ENCODE data around the gene RNF4. TPM values are rescaled to one million over a fixed set of nuclear protein-coding genes. Genes with fewer than 3 reads are reported as not detected.

Gene RNF4
- polyA plus RNA-seq, 3 donors, result 28.8 to 41.3 (median 37.0) TPM

DNA sequence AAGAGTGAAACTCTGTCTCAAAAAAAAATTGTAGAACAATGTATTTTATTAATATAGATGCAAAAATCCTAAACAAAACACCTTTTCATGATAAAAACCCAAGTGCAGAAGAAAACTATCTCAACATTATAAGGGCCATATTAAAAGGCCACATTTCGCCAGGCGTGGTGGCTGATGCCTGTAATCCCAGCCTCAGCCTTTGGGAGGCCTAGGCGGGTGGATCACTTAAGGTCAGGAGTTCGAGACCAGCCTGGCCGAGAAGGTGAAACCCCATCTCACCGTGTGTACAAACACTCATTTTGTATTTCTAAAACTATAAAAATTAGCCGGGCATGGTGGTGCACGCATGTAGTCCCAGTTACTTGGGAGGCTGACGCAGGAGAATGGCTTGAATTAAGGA is 57.7 kb downstream of the RNF4 start:
- Mint-ChIP-seq H3K4me1 (no peaks in the 10 kb centered on the region), H3K27me3 (ENCODE audit: low read depth in 3 of 3) (peaks cover 0 to 6% (median 2%) of the 10 kb centered on the region in 3 donors), H3K36me3 (no peaks in the 10 kb centered on the region), H3K4me3 (no peak overlapping the region), H3K9me3 (peaks cover 0 to 6% (median 0%) of the 10 kb centered on the region in 7 donors), H3K27ac (no peak overlapping the region)
- no peak overlapping the region for H3K4me3 ChIP-seq (replicated peaks in 1 of 3; ENCODE audit: low read depth in 2 of 3, low read length in 3 of 3)
- intact Hi-C loops (cut with micrococcal nuclease), result no loop called here
- H3K9me3 ChIP-seq (replicated peaks in 1 of 2; ENCODE audit: control insufficient read depth in 1 of 2, insufficient read depth in 1 of 2, low read length in 2 of 2), result no peaks in the 10 kb centered on the region
- no peak overlapping the region for H3K27ac ChIP-seq (ENCODE audit: low read depth in 1 of 2, low read length in 2 of 2)
- H3K4me2 ChIP-seq (replicated peaks; ENCODE audit: extremely low read depth, low read length, poor library complexity, severe bottlenecking), result no peak overlapping the region
- no peaks in the 10 kb centered on the region for H3K4me1 ChIP-seq (ENCODE audit: control insufficient read depth in 1 of 2, insufficient read depth in 2 of 2, low read length in 2 of 2)
- WGBS (ENCODE audit: insufficient coverage), result 96% methylated on average over 5 of the region's 9 CpGs
- H2AFZ ChIP-seq (ENCODE audit: insufficient read depth, low read depth, low read length, poor library complexity, severe bottlenecking), result no peak overlapping the region
- DNase-seq, result no peak
- no peak overlapping the region for H3K9ac ChIP-seq (ENCODE audit: insufficient read depth, low read length, poor library complexity, severe bottlenecking)
- no peaks in the 10 kb centered on the region for H3K36me3 ChIP-seq (replicated peaks in 1 of 2; ENCODE audit: control insufficient read depth in 1 of 2, insufficient read depth in 2 of 2, low read length in 2 of 2)
- TF ChIP-seq, protein P1, sequence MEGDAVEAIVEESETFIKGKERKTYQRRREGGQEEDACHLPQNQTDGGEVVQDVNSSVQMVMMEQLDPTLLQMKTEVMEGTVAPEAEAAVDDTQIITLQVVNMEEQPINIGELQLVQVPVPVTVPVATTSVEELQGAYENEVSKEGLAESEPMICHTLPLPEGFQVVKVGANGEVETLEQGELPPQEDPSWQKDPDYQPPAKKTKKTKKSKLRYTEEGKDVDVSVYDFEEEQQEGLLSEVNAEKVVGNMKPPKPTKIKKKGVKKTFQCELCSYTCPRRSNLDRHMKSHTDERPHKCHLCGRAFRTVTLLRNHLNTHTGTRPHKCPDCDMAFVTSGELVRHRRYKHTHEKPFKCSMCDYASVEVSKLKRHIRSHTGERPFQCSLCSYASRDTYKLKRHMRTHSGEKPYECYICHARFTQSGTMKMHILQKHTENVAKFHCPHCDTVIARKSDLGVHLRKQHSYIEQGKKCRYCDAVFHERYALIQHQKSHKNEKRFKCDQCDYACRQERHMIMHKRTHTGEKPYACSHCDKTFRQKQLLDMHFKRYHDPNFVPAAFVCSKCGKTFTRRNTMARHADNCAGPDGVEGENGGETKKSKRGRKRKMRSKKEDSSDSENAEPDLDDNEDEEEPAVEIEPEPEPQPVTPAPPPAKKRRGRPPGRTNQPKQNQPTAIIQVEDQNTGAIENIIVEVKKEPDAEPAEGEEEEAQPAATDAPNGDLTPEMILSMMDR (IDR thresholded peaks at IDR 0.05), result no peak
- no peaks in the 10 kb centered on the region for H3K27me3 ChIP-seq (ENCODE audit: control insufficient read depth in 2 of 2, insufficient read depth in 2 of 2, low read length in 2 of 2)
- H3K79me2 ChIP-seq (ENCODE audit: insufficient read depth, low read length), result no peaks in the 10 kb centered on the region
- no peaks in the 10 kb centered on the region for H4K20me1 ChIP-seq (ENCODE audit: insufficient read depth, low read length)

DNA sequence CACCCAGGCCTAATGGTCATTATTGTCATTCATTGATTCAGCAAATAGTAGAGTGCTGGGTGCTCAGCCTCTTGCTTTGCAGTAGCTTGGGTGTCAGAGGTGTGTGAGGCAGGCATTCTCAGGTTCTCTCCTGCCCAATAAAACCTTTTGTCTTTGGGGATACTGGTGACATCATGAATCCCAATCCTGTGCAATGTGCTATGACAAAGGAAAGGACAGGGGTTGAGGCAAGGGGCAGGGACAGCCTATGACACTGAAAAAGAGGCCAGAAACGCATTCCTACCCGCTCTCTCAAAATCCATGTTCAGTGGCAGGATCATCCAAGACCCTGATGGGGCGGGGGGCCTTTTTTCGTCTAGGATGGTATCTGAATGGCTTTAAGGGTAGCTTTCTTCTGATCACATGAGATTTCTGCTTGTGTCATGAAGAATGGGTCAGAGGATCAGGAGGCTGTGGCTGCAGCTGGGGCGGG is 66.0 kb downstream of the RNF4 start:
- peaks cover 28% of the 10 kb centered on the region for H4K20me1 ChIP-seq (ENCODE audit: insufficient read depth, low read length)
- intact Hi-C loops (cut with micrococcal nuclease), result loop anchor here (5.0 kb wide), 4 partner anchors 48 to 427 kb away; partner anchors contain the start of genes HAUS3 (in 2 of the 2), POLN (in 2 of the 2), CFAP99 (in 1 of the 2) and GRK4 (in 1 of the 2)
- H3K27ac ChIP-seq (ENCODE audit: low read depth in 1 of 2, low read length in 2 of 2), result peak overlapping the region; percentile 89 to 98
- Mint-ChIP-seq H3K9me3 (no peaks in the 10 kb centered on the region), H3K4me1 (peaks cover 23% of the 10 kb centered on the region), H3K27me3 (ENCODE audit: low read depth in 3 of 3) (peaks cover 1 to 2% (median 1%) of the 10 kb centered on the region in 3 donors), H3K27ac (peak overlapping the region; percentile 90 to 98 (median 96)), H3K4me3 (peak overlapping the region; percentile 90 to 95), H3K36me3 (peaks cover 2 to 4% of the 10 kb centered on the region in 2 donors)
- peak overlapping the region in 2 of 3 experiments; percentile 83 to 93 for H3K4me3 ChIP-seq (replicated peaks in 1 of 3; ENCODE audit: low read depth in 2 of 3, low read length in 3 of 3)
- peak overlapping the region; percentile 88 for H3K4me2 ChIP-seq (replicated peaks; ENCODE audit: extremely low read depth, low read length, poor library complexity, severe bottlenecking)
- TF ChIP-seq, protein P1 (IDR thresholded peaks at IDR 0.05), result no peak
- no peaks in the 10 kb centered on the region for H3K9me3 ChIP-seq (replicated peaks in 1 of 2; ENCODE audit: control insufficient read depth in 1 of 2, insufficient read depth in 1 of 2, low read length in 2 of 2)
- peak overlapping the region; percentile 97 for H3K9ac ChIP-seq (ENCODE audit: insufficient read depth, low read length, poor library complexity, severe bottlenecking)
- H3K79me2 ChIP-seq (ENCODE audit: insufficient read depth, low read length), result peaks cover 30% of the 10 kb centered on the region
- H3K4me1 ChIP-seq (ENCODE audit: control insufficient read depth in 1 of 2, insufficient read depth in 2 of 2, low read length in 2 of 2), result peaks cover 19 to 23% of the 10 kb centered on the region in 2 donors
- DNase-seq, result peak in 1 of 3 donors; percentile 13
- H3K27me3 ChIP-seq (ENCODE audit: control insufficient read depth in 2 of 2, insufficient read depth in 2 of 2, low read length in 2 of 2), result no peaks in the 10 kb centered on the region
- no peaks in the 10 kb centered on the region for H3K36me3 ChIP-seq (replicated peaks in 1 of 2; ENCODE audit: control insufficient read depth in 1 of 2, insufficient read depth in 2 of 2, low read length in 2 of 2)
- 41% methylated on average over 5 of the region's 5 CpGs for WGBS (ENCODE audit: insufficient coverage)
- H2AFZ ChIP-seq (ENCODE audit: insufficient read depth, low read depth, low read length, poor library complexity, severe bottlenecking), result peak overlapping the region; percentile 90

Measured in CD14-positive monocyte (primary cell).